ENCODE results near the gene PIAS4. TPM values are rescaled to one million over a fixed set of nuclear protein-coding genes. Genes with fewer than 3 reads are reported as not detected.

The PIAS4 gene
- total and polyA plus RNA-seq, 10 of the 15 experiments (the other 5 are each of a cell fraction or from before 2014, with no cell fraction given) = 0.13 to 25.1 (median 11.3) TPM

GRCh38 chr19:4051175-4052101, 43.9 kb downstream of the PIAS4 start (continued):
- TF ChIP-seq, protein P1, sequence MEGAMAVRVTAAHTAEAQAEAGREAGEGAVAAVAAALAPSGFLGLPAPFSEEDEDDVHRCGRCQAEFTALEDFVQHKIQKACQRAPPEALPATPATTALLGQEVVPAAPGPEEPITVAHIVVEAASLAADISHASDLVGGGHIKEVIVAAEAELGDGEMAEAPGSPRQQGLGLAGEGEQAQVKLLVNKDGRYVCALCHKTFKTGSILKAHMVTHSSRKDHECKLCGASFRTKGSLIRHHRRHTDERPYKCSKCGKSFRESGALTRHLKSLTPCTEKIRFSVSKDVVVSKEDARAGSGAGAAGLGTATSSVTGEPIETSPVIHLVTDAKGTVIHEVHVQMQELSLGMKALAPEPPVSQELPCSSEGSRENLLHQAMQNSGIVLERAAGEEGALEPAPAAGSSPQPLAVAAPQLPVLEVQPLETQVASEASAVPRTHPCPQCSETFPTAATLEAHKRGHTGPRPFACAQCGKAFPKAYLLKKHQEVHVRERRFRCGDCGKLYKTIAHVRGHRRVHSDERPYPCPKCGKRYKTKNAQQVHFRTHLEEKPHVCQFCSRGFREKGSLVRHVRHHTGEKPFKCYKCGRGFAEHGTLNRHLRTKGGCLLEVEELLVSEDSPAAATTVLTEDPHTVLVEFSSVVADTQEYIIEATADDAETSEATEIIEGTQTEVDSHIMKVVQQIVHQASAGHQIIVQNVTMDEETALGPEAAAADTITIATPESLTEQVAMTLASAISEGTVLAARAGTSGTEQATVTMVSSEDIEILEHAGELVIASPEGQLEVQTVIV (IDR thresholded peaks at IDR 0.05; ENCODE audit: borderline replicate concordance, partially characterized antibody) = no peak
- TF ChIP-seq SMARCA5 (IDR thresholded peaks at IDR 0.05) = 0 out of 2 replicates have a peak, but pooled peaks have one; percentile 32

DNA sequence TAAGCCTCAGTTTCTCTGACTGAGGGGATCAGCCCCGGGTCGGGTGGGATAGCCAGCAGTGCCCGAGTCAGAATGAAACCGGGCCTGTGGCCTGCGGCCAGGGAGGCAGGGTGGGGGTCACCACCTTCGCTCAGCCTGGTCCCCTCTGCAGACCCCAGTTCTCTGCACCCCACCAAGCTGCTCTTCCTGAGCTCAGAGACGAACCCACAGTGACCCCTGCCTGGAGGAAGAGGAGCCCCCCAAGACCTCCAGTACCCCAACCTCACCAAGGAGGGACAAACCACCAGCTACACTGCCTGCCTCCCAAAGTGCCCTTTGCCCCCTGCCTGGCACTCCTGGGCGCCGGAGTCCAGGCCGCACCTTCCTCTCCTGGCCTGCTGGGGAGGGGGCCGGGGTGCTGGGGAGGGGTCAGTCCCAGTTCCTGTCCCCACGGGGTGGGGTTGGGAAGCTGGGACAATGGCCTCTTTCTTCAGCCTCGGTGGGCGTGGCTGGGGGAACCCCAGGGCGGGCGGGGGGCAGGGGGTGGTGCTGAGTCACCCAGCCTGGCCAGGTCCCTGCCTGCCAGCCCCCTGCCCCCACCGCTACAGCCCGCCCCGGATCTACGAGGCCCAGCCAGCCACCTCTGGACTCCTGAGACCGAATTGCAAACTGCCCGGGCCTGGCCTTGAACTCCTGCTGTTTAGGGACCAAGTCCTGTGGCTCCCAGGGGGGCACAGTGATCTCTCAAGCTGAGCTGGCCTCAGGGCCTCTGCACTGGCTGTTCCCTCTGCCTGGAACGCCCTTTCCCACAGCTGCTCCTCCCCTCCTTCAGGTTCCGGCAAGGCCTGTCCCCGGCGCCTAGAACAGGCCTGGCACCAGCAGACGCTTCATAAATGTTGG, 44.8 kb downstream of the PIAS4 start:
- WGBS (ENCODE audit: insufficient coverage, insufficient replicate concordance, low lambda C conversion rate, missing lambda C conversion rate) = 20% methylated on average over 27 of the region's 27 CpGs
- H3K4me3 ChIP-seq = no peak overlapping the region
- CTCF ChIA-PET = no interaction called here
- no peak overlapping the region; the same call in 1 of the 2 replicates for H3K4me2 ChIP-seq (ENCODE audit: control insufficient read depth, insufficient read depth)
- H4K20me1 ChIP-seq (ENCODE audit: control insufficient read depth, insufficient read depth) = peaks cover 13% of the 10 kb centered on the region; the same call in 1 of the 2 replicates
- in situ Hi-C loops (cut with MboI) (no loop called here), intact Hi-C loops (cut with micrococcal nuclease; ENCODE audit: unreplicated experiment) (no loop called here)
- peaks cover 27 to 52% of the 10 kb centered on the region in 2 experiments for H3K36me3 ChIP-seq (ENCODE audit: control insufficient read depth in 2 of 2, insufficient read depth in 2 of 2, low read length in 1 of 2)
- H3K27ac ChIP-seq (ENCODE audit: control insufficient read depth, insufficient read depth) = no peak overlapping the region
- DNase-seq (ENCODE audit: low read depth, low spot score) (no peak), ATAC-seq (peak; percentile 12; the same call in 2 of the 3 replicates), FAIRE-seq (no peak)
- H3K9ac ChIP-seq (ENCODE audit: control insufficient read depth, insufficient read depth, low read length) = no peak overlapping the region
- H2AFZ ChIP-seq (ENCODE audit: control insufficient read depth, low read depth, low read length) = no peak overlapping the region
- 0 out of 2 replicates have a peak, but pooled peaks cover 2% of the 10 kb centered on the region for H3K4me1 ChIP-seq (ENCODE audit: control insufficient read depth, insufficient read depth, low read length)
- no peaks in the 10 kb centered on the region for H3K9me3 ChIP-seq (replicated peaks; ENCODE audit: control insufficient read depth, insufficient read depth, low read length)
- POLR2A ChIA-PET = interaction anchor here (0.6 kb wide), 1 partner anchor 48 kb away, joined by 3 read pairs; no protein-coding TSS in a partner anchor
- SMC1A ChIA-PET (ENCODE audit: uncharacterized antibody, unreplicated experiment) = interaction anchor here (0.6 kb wide), 1 partner anchor 55 kb away, joined by 3 read pairs; no protein-coding TSS in a partner anchor
- H3K27me3 ChIP-seq (replicated peaks in 1 of 2; ENCODE audit: control insufficient read depth in 2 of 2, insufficient read depth in 2 of 2, low read length in 1 of 2) = no peaks in the 10 kb centered on the region
- TF ChIP-seq NR2F1 (conservative IDR thresholded peaks at IDR 0.05) (peak; percentile 45; the same call in 1 of the 2 replicates), RUNX3 (IDR thresholded peaks at IDR 0.05; ENCODE audit: low read length) (peak; percentile 49), IRF3 (IDR thresholded peaks at IDR 0.05) (no peak), KLF5 (IDR thresholded peaks at IDR 0.05; ENCODE audit: partially characterized antibody) (no peak), RFX5 (IDR thresholded peaks at IDR 0.05; ENCODE audit: low read depth, low read length) (no peak), CHD1 (IDR thresholded peaks at IDR 0.05; ENCODE audit: low read depth, low read length) (no peak), ZNF274 (IDR thresholded peaks at IDR 0.05; ENCODE audit: insufficient read depth, insufficient read length) (no peak), ETV6 (conservative IDR thresholded peaks at IDR 0.05 in 1 of 2, IDR thresholded peaks at IDR 0.05 in 1 of 2; ENCODE audit: borderline replicate concordance in 1 of 2, low read depth in 1 of 2) (no peak), NFYB (IDR thresholded peaks at IDR 0.05; ENCODE audit: insufficient read depth, low read depth, low read length) (no peak)
- TF ChIP-seq, protein P2, sequence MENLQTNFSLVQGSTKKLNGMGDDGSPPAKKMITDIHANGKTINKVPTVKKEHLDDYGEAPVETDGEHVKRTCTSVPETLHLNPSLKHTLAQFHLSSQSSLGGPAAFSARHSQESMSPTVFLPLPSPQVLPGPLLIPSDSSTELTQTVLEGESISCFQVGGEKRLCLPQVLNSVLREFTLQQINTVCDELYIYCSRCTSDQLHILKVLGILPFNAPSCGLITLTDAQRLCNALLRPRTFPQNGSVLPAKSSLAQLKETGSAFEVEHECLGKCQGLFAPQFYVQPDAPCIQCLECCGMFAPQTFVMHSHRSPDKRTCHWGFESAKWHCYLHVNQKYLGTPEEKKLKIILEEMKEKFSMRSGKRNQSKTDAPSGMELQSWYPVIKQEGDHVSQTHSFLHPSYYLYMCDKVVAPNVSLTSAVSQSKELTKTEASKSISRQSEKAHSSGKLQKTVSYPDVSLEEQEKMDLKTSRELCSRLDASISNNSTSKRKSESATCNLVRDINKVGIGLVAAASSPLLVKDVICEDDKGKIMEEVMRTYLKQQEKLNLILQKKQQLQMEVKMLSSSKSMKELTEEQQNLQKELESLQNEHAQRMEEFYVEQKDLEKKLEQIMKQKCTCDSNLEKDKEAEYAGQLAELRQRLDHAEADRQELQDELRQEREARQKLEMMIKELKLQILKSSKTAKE (IDR thresholded peaks at IDR 0.05; ENCODE audit: low read depth, poor library complexity, severe bottlenecking) = no peak
- no TSS peak for BruUV-seq (replicated peaks)
- RAD21 ChIA-PET (ENCODE audit: unreplicated experiment) = no interaction called here
- H3K79me2 ChIP-seq (ENCODE audit: control insufficient read depth, insufficient read depth, low read length) = peaks cover 50% of the 10 kb centered on the region
